GM23338 (cell line): ENCODE data around the gene ETAA1.

Experiments used
- CREB1 ChIP-seq: fragments of 250-450 bp; sonication (Bioruptor Pico); IDR thresholded peaks from 2 replicates; pipeline ENCODE4 v1.5.0; 2020; ENCODE audit warnings: low read depth, mild to moderate bottlenecking, moderate library complexity
- EZH2 ChIP-seq: fragments of 200-600 bp; sonication (generic); IDR thresholded peaks from one replicate; pipeline ENCODE4 v1.8.0; 2017; ENCODE audit warnings: antibody characterized with exemption, mild to moderate bottlenecking, low read depth; ENCODE audit not compliant: unreplicated experiment
- EZH2phosphoT487 ChIP-seq: fragments of 200-600 bp; sonication (generic); IDR thresholded peaks from one replicate; pipeline ENCODE4 v1.8.1; 2018; ENCODE audit warnings: antibody characterized with exemption; ENCODE audit not compliant: unreplicated experiment
- NANOG ChIP-seq: IDR thresholded peaks from 2 replicates; pipeline ENCODE4 v1.6.1; 2016; ENCODE audit warnings: antibody characterized with exemption, borderline replicate concordance
- POLR2AphosphoS5 ChIP-seq: IDR thresholded peaks from 2 replicates; pipeline ENCODE4 v1.6.1; 2016; ENCODE audit warnings: antibody characterized with exemption, low read depth
- TF ChIP-seq, protein P1 (sequence below), 2 experiments: fragments of 200-600 bp in 1 of 2; sonication (generic) in 1 of 2; conservative IDR thresholded peaks; 2 replicates each; pipeline versions ENCODE4 v1.5.1 to v1.6.1; 2016 to 2017; ENCODE audit warnings: antibody characterized with exemption in 2 of 2, low read depth in 2 of 2, mild to moderate bottlenecking in 2 of 2, moderate library complexity in 1 of 2
- TF ChIP-seq, protein P2 (sequence below): IDR thresholded peaks from one replicate; pipeline ENCODE4 v1.6.1; 2018; ENCODE audit warnings: antibody characterized with exemption; ENCODE audit not compliant: unreplicated experiment
- TF ChIP-seq, protein P3 (sequence below): IDR thresholded peaks from 2 replicates; pipeline ENCODE4 v1.6.1; 2016; ENCODE audit warnings: antibody characterized with exemption

DNA sequence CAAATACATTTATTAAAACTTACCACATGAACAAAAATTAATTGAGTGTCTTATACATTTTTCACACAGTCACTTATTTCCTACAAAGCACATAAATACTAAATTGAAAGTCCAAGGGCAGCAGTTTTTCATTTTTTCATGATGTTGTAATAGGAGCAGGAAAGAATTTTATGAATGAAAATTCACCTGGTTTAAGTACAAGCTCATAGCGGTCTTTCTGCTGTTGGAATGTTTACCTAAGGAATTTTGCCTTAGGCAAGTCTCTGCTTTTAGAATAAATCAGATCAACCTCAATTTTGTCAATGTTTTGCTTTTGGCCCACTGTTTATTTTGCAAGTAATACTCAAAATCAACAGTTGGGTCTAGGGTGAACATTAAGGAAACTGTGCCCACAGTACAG lies 40.0 kb downstream of the ETAA1 start:
- TF ChIP-seq, protein P1, sequence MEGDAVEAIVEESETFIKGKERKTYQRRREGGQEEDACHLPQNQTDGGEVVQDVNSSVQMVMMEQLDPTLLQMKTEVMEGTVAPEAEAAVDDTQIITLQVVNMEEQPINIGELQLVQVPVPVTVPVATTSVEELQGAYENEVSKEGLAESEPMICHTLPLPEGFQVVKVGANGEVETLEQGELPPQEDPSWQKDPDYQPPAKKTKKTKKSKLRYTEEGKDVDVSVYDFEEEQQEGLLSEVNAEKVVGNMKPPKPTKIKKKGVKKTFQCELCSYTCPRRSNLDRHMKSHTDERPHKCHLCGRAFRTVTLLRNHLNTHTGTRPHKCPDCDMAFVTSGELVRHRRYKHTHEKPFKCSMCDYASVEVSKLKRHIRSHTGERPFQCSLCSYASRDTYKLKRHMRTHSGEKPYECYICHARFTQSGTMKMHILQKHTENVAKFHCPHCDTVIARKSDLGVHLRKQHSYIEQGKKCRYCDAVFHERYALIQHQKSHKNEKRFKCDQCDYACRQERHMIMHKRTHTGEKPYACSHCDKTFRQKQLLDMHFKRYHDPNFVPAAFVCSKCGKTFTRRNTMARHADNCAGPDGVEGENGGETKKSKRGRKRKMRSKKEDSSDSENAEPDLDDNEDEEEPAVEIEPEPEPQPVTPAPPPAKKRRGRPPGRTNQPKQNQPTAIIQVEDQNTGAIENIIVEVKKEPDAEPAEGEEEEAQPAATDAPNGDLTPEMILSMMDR (conservative IDR thresholded peaks at IDR 0.05; ENCODE audit: low read depth in 2 of 2), result no peak
- TF ChIP-seq POLR2AphosphoS5, result no peak
- TF ChIP-seq EZH2phosphoT487, result no peak
- TF ChIP-seq CREB1, result no peak
- TF ChIP-seq, protein P2, sequence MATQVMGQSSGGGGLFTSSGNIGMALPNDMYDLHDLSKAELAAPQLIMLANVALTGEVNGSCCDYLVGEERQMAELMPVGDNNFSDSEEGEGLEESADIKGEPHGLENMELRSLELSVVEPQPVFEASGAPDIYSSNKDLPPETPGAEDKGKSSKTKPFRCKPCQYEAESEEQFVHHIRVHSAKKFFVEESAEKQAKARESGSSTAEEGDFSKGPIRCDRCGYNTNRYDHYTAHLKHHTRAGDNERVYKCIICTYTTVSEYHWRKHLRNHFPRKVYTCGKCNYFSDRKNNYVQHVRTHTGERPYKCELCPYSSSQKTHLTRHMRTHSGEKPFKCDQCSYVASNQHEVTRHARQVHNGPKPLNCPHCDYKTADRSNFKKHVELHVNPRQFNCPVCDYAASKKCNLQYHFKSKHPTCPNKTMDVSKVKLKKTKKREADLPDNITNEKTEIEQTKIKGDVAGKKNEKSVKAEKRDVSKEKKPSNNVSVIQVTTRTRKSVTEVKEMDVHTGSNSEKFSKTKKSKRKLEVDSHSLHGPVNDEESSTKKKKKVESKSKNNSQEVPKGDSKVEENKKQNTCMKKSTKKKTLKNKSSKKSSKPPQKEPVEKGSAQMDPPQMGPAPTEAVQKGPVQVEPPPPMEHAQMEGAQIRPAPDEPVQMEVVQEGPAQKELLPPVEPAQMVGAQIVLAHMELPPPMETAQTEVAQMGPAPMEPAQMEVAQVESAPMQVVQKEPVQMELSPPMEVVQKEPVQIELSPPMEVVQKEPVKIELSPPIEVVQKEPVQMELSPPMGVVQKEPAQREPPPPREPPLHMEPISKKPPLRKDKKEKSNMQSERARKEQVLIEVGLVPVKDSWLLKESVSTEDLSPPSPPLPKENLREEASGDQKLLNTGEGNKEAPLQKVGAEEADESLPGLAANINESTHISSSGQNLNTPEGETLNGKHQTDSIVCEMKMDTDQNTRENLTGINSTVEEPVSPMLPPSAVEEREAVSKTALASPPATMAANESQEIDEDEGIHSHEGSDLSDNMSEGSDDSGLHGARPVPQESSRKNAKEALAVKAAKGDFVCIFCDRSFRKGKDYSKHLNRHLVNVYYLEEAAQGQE, result no peak
- no peak for TF ChIP-seq NANOG
- TF ChIP-seq EZH2, result no peak
- TF ChIP-seq, protein P3, sequence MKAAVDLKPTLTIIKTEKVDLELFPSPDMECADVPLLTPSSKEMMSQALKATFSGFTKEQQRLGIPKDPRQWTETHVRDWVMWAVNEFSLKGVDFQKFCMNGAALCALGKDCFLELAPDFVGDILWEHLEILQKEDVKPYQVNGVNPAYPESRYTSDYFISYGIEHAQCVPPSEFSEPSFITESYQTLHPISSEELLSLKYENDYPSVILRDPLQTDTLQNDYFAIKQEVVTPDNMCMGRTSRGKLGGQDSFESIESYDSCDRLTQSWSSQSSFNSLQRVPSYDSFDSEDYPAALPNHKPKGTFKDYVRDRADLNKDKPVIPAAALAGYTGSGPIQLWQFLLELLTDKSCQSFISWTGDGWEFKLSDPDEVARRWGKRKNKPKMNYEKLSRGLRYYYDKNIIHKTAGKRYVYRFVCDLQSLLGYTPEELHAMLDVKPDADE, result no peak
